Measurements from ENCODE around the gene UNC93A. TPM values are rescaled to one million over a fixed set of nuclear protein-coding genes. Genes with fewer than 3 reads are reported as not detected.
A peak's percentile ranks its signal among the peaks of the same experiment; 100 is the strongest.
"Not testable (repeated sequence)": the region's sequence is repeated elsewhere in the genome, so short reads cannot be mapped to it uniquely, and the experiment has no call there.

UNC93A gene
- total RNA-seq, 1 donor from 2014 or later: not detected

GRCh38 chr6:167350731-167351655 is 59.9 kb downstream of the UNC93A start:
- TF ChIP-seq CTCF (conservative IDR thresholded peaks at IDR 0.05; ENCODE audit: low read depth, low read length): peak; percentile 84
- DNase-seq (ENCODE audit: low read depth): no peak
- peak overlapping the region; percentile 40 for H3K4me3 ChIP-seq (ENCODE audit: low read depth, low read length)

- TF ChIP-seq CTCF (conservative IDR thresholded peaks at IDR 0.05; ENCODE audit: low read depth, low read length): no peak
- DNase-seq (ENCODE audit: low read depth): no peak
- peak overlapping the region; percentile 40 for H3K4me3 ChIP-seq (ENCODE audit: low read depth, low read length)
Observed at GRCh38 chr6:167351656-167352345, 60.7 kb downstream of the UNC93A start.

- TF ChIP-seq CTCF (conservative IDR thresholded peaks at IDR 0.05; ENCODE audit: low read depth, low read length): no peak
- DNase-seq (ENCODE audit: low read depth): no peak
Observed at GRCh38 chr6:167356874-167357273, 65.8 kb downstream of the UNC93A start.

GRCh38 chr6:167358394-167358793 is 67.3 kb downstream of the UNC93A start:
- not testable (repeated sequence) for H3K4me3 ChIP-seq (ENCODE audit: low read depth, low read length)

More at GRCh38 chr6:167356874-167357273, 65.8 kb downstream of the UNC93A start:
- no peak overlapping the region for H3K4me3 ChIP-seq (ENCODE audit: low read depth, low read length)

GRCh38 chr6:167361170-167361569 is 70.1 kb downstream of the UNC93A start:
- DNase-seq (ENCODE audit: low read depth); H3K4me3 ChIP-seq (ENCODE audit: low read depth, low read length): not testable (repeated sequence)

More at GRCh38 chr6:167358394-167358793, 67.3 kb downstream of the UNC93A start:
- not testable (repeated sequence) for DNase-seq (ENCODE audit: low read depth)

Other genes starting within 250 kb of the UNC93A start
- not detected in 2 replicates for gene CCR6, start 168.2 kb upstream of the UNC93A start, total RNA-seq
- not detected in 2 replicates for gene GPR31, start 133.3 kb upstream of the UNC93A start, total RNA-seq
- gene TTLL2, start 33.8 kb downstream of the UNC93A start, total RNA-seq: not detected in 2 replicates